HUES6 (cell line): Measurements from ENCODE around the gene CFAP74.

ENCODE experiments used
- H3K27ac ChIP-seq: 2 replicates; pipeline ENCODE4 v1.7.0; 2013; ENCODE audit warnings: low read depth, mild to moderate bottlenecking, low read length, inconsistent platforms
- H3K27me3 ChIP-seq: 2 replicates; pipeline ENCODE4 v1.6.1; 2013; ENCODE audit warnings: low read length; ENCODE audit not compliant: control insufficient read depth, insufficient read depth
- H3K36me3 ChIP-seq: 2 replicates; pipeline ENCODE4 v1.6.1; 2013; ENCODE audit warnings: low read length; ENCODE audit not compliant: control insufficient read depth, insufficient read depth
- H3K4me1 ChIP-seq: 2 replicates; pipeline ENCODE4 v1.6.1; 2013; ENCODE audit warnings: low read length; ENCODE audit not compliant: control insufficient read depth, insufficient read depth
- H3K4me3 ChIP-seq: 2 replicates; pipeline ENCODE4 v1.5.1; 2013; ENCODE audit warnings: low read depth, low read length
- H3K9ac ChIP-seq: one replicate; pipeline ENCODE4 v1.6.1; 2013; ENCODE audit warnings: mild to moderate bottlenecking, low read length
- H3K9me3 ChIP-seq: 2 replicates; pipeline ENCODE4 v1.6.1; 2013; ENCODE audit warnings: low read depth, low read length; ENCODE audit not compliant: control insufficient read depth, insufficient read depth

Gene CFAP74

GRCh38 chr1:1942753-1943656 lies 60.6 kb downstream of the CFAP74 start:
- Histone ChIP-seq H3K36me3 (no peaks in the 10 kb centered on the region), H3K27ac (no peak overlapping the region), H3K4me1 (peaks cover 7% of the 10 kb centered on the region; the same call in 1 of the 2 replicates), H3K27me3 (no peaks in the 10 kb centered on the region), H3K9ac (no peak overlapping the region), H3K9me3 (no peaks in the 10 kb centered on the region), H3K4me3 (no peak overlapping the region)

- Histone ChIP-seq H3K27me3 (no peaks in the 10 kb centered on the region), H3K36me3 (no peaks in the 10 kb centered on the region), H3K27ac (no peak overlapping the region), H3K9me3 (no peaks in the 10 kb centered on the region), H3K4me1 (peaks cover 7% of the 10 kb centered on the region; the same call in 1 of the 2 replicates), H3K4me3 (no peak overlapping the region), H3K9ac (no peak overlapping the region)
Observed at GRCh38 chr1:1941868-1942752, 61.5 kb downstream of the CFAP74 start.

DNA sequence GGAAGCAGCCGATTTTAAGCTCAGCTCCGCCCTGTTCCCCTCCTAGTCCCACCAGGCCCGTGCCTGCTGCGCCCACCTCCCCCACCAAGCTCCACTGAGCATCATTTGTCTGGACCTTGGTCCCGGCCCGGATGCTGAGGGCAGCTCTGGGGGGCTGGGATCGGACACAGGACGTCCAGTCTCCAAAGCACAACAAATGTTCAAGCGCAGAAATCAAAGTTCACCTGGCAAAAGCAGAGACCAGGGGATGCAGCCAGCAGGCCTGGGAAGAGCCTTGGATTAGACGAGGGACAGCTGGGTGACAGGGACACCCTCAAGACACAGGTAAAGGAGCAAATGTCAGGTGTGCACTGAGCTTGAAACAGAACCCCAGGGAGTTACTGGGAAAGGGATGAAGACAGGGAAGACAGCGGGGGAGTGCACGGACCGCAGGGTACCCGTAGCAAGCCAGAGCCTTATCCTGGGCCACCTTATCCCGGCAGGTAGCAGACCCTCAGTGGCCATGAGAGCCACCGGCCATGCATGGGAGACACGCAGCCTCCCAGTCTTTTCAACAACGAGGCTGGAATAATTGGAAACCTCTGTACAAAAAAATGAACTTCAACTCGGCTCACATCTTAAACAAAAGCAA lies 62.3 kb downstream of the CFAP74 start:
- Histone ChIP-seq H3K9ac (no peak overlapping the region), H3K4me1 (peaks cover 7% of the 10 kb centered on the region; the same call in 1 of the 2 replicates), H3K9me3 (no peaks in the 10 kb centered on the region), H3K4me3 (no peak overlapping the region), H3K27me3 (no peaks in the 10 kb centered on the region), H3K27ac (no peak overlapping the region), H3K36me3 (no peaks in the 10 kb centered on the region)

DNA sequence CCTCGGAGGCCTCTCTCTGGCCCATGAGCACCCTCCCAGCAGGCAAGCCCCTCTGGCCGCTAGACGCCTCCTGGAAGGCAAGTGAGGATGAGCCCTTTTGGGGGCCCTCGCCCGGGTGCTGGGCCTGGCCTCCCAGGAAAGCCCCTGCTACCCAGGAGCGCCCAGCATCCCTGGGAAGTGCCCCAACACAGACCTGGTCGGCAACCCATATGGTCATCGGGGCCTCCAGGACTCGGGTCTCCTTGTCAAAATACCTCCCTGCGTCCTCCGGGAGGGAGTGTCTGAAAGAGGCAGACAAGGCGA lies 63.5 kb downstream of the CFAP74 start:
- H3K27ac ChIP-seq: no peak overlapping the region
- no peak overlapping the region for H3K9ac ChIP-seq
- H3K27me3 ChIP-seq: no peaks in the 10 kb centered on the region
- peaks cover 7% of the 10 kb centered on the region; the same call in 1 of the 2 replicates for H3K4me1 ChIP-seq
- H3K9me3 ChIP-seq: no peaks in the 10 kb centered on the region
- no peak overlapping the region for H3K4me3 ChIP-seq
- H3K36me3 ChIP-seq: no peaks in the 10 kb centered on the region

- H3K4me3 ChIP-seq: no peak overlapping the region
- no peak overlapping the region for H3K27ac ChIP-seq
- no peaks in the 10 kb centered on the region for H3K36me3 ChIP-seq
- no peaks in the 10 kb centered on the region; the same call in 1 of the 2 replicates for H3K9me3 ChIP-seq
- no peaks in the 10 kb centered on the region for H3K27me3 ChIP-seq
- H3K4me1 ChIP-seq: peaks cover 7% of the 10 kb centered on the region; the same call in 1 of the 2 replicates
- no peak overlapping the region for H3K9ac ChIP-seq
Observed at GRCh38 chr1:1939296-1940122, 64.1 kb downstream of the CFAP74 start.

DNA sequence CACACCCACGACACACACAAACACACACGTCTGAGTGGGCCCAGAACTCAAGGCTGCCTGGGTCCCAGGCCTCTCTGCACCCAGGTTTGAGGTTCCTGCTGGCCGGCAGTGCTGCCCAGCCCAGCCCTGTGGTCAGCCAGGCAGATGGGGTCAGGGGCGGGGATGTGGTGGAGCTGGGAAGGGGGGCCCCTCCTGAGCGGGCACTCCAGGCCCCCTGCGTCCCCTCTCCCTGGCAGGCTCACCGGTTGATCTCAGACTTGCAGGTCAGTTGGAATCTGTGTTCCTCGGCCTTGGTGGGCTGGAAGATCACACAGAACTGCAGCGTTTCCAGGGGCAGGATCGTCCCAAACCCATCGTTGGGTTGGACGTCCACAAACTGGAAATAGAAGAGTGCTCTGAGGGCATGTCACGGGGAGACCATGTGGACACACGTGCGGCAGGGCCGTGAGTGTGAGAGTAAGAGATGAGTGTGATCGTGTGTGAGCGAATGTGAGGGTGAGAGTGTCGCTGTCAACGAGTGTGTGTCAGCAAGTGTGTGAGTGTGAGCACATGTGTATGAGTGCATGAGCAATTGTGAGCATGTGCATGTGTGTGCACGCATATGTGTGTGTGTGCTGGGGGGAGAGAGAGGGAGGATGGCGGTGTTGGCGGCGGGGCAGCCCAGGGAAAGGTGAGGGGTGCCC lies 64.8 kb downstream of the CFAP74 start:
- no peaks in the 10 kb centered on the region; the same call in 1 of the 2 replicates for H3K9me3 ChIP-seq
- H3K27me3 ChIP-seq: no peaks in the 10 kb centered on the region
- no peak overlapping the region for H3K4me3 ChIP-seq
- no peak overlapping the region for H3K9ac ChIP-seq
- no peaks in the 10 kb centered on the region for H3K36me3 ChIP-seq
- no peak overlapping the region for H3K27ac ChIP-seq
- peaks cover 3% of the 10 kb centered on the region; the same call in 1 of the 2 replicates for H3K4me1 ChIP-seq

- Histone ChIP-seq H3K9me3 (no peaks in the 10 kb centered on the region; the same call in 1 of the 2 replicates), H3K27ac (no peak overlapping the region), H3K27me3 (no peaks in the 10 kb centered on the region), H3K4me1 (no peaks in the 10 kb centered on the region), H3K9ac (no peak overlapping the region), H3K36me3 (no peaks in the 10 kb centered on the region), H3K4me3 (no peak overlapping the region)
Observed at GRCh38 chr1:1938276-1938573, 65.4 kb downstream of the CFAP74 start.

GRCh38 chr1:1937549-1938275 lies 65.9 kb downstream of the CFAP74 start:
- Histone ChIP-seq H3K4me3 (no peak overlapping the region), H3K9ac (no peak overlapping the region), H3K27me3 (no peaks in the 10 kb centered on the region), H3K4me1 (no peaks in the 10 kb centered on the region), H3K27ac (no peak overlapping the region), H3K36me3 (no peaks in the 10 kb centered on the region), H3K9me3 (no peaks in the 10 kb centered on the region; the same call in 1 of the 2 replicates)

- Histone ChIP-seq H3K27me3 (no peaks in the 10 kb centered on the region), H3K36me3 (no peaks in the 10 kb centered on the region), H3K4me3 (no peak overlapping the region), H3K4me1 (no peaks in the 10 kb centered on the region), H3K27ac (no peak overlapping the region), H3K9me3 (no peaks in the 10 kb centered on the region; the same call in 1 of the 2 replicates), H3K9ac (no peak overlapping the region)
Observed at GRCh38 chr1:1937061-1937460, 66.5 kb downstream of the CFAP74 start.
